Peyer's patch (tissue), 4 donors: ENCODE data around the gene VAMP5. TPM values are rescaled to one million over a fixed set of nuclear protein-coding genes. Genes with fewer than 3 reads are reported as not detected.

Experiments used
- DNase-seq, 3 donors: peaks; one replicate each; pipeline ENCODE4 v3.0.0-alpha.2; 2017 to 2019
- H3K27ac ChIP-seq, 4 donors: fragments of 200-600 bp; sonication (generic); one replicate each; pipeline ENCODE4 v1.5.1; 2016 to 2019
- H3K27me3 ChIP-seq, 2 donors: fragments of 200-600 bp; sonication (generic); one replicate each; pipeline ENCODE4 v1.5.1; 2019
- H3K36me3 ChIP-seq, 3 donors: fragments of 200-600 bp; sonication (generic); one replicate each; pipeline ENCODE4 v1.5.1; 2016 to 2019
- H3K4me1 ChIP-seq, 4 donors: fragments of 200-600 bp; sonication (generic); one replicate each; pipeline ENCODE4 v1.5.1; 2016 to 2019
- H3K4me3 ChIP-seq, 4 donors: fragments of 200-600 bp; sonication (generic); 1 replicate in 3 of 4; 2 replicates in 1 of 4; pipeline ENCODE4 v1.5.1; 2016 to 2019; ENCODE audit warnings: mild to moderate bottlenecking in 1 of 4
- H3K9me3 ChIP-seq, 4 donors: fragments of 200-600 bp; sonication (generic); one replicate each; pipeline ENCODE4 v1.5.1; 2016 to 2019; ENCODE audit warnings: mild to moderate bottlenecking in 1 of 4
- CTCF ChIP-seq, 6 experiments: fragments of 450-650 bp in 4 of 6; fragments of 200-600 bp in 2 of 6; sonication (generic) in 1 of 6; IDR thresholded peaks; one replicate each; pipeline ENCODE4 v1.5.1; 2017 to 2019; ENCODE audit warnings: antibody characterized with exemption in 6 of 6, mild to moderate bottlenecking in 3 of 6, moderate library complexity in 1 of 6
- POLR2A ChIP-seq, 2 donors: fragments of 450-650 bp; IDR thresholded peaks; one replicate each; pipeline ENCODE4 v1.5.1; 2017; ENCODE audit warnings: antibody characterized with exemption in 2 of 2, mild to moderate bottlenecking in 2 of 2, moderate library complexity in 2 of 2
- total RNA-seq, 4 donors: library from RNA; depleted of rRNA; stranded (reverse); fragments of >200 nt; gene quantifications; one replicate each; pipeline ENCODE4 v1.1.0, GENCODE V29; 2016

VAMP5 gene
- total RNA-seq, 4 donors from 2014 or later: 6.5 to 18.2 (median 16.0) TPM

GRCh38 chr2:85595301-85596025 lies 11.2 kb downstream of the VAMP5 start, which contains the start of gene RNF181:
RNF181 (plus strand) TSS chr2:85595745; CDS start chr2:85595764, 19 bp downstream.
- Histone ChIP-seq H3K4me3 (peak within 1 kb of the TSS; percentile 75 to 97 (median 86)), H3K4me1 (peaks cover 9 to 38% (median 11%) of the 10 kb centered on the region in 4 donors)

GRCh38 chr2:85596026-85596333 lies 11.7 kb downstream of the VAMP5 start:
- Histone ChIP-seq H3K27me3 (no peaks in the 10 kb centered on the region), H3K27ac (peak overlapping the region; percentile 84 to 94 (median 88)), H3K4me3 (peak overlapping the region; percentile 75 to 97 (median 86)), H3K4me1 (peaks cover 9 to 33% (median 11%) of the 10 kb centered on the region in 4 donors), H3K36me3 (peaks cover 0 to 22% (median 0%) of the 10 kb centered on the region in 3 donors), H3K9me3 (no peaks in the 10 kb centered on the region)
- TF ChIP-seq POLR2A (IDR thresholded peaks at IDR 0.05): no peak
- no peak for TF ChIP-seq CTCF (IDR thresholded peaks at IDR 0.05)
- DNase-seq: no peak

More at GRCh38 chr2:85595301-85596025, 11.2 kb downstream of the VAMP5 start, which contains the start of gene RNF181:
- Histone ChIP-seq H3K27ac (peak within 1 kb of the TSS; percentile 84 to 94 (median 88)), H3K36me3 (peaks cover 0 to 22% (median 0%) of the 10 kb centered on the region in 3 donors), H3K9me3 (no peaks in the 10 kb centered on the region), H3K27me3 (no peaks in the 10 kb centered on the region)
- TF ChIP-seq CTCF (IDR thresholded peaks at IDR 0.05): no peak
- TF ChIP-seq POLR2A (IDR thresholded peaks at IDR 0.05): peak; percentile 79 to 82
- peak; percentile 93 to 98 (median 95) for DNase-seq

- DNase-seq: no peak
- no peak for TF ChIP-seq CTCF (IDR thresholded peaks at IDR 0.05)
- no peak for TF ChIP-seq POLR2A (IDR thresholded peaks at IDR 0.05)
- Histone ChIP-seq H3K36me3 (peaks cover 0 to 22% (median 0%) of the 10 kb centered on the region in 3 donors), H3K27me3 (no peaks in the 10 kb centered on the region), H3K27ac (peak overlapping the region in 2 of 4 donors; percentile 84 to 94), H3K9me3 (no peaks in the 10 kb centered on the region), H3K4me1 (peaks cover 9 to 31% (median 14%) of the 10 kb centered on the region in 4 donors), H3K4me3 (peak overlapping the region; percentile 75 to 97 (median 86))
Measured at GRCh38 chr2:85596486-85597143, 12.4 kb downstream of the VAMP5 start.

- no peak overlapping the region for H3K27ac ChIP-seq
- no peaks in the 10 kb centered on the region for H3K27me3 ChIP-seq
- H3K36me3 ChIP-seq: peaks cover 0 to 22% (median 0%) of the 10 kb centered on the region in 3 donors
- H3K4me1 ChIP-seq: peaks cover 9 to 34% (median 16%) of the 10 kb centered on the region in 4 donors
- TF ChIP-seq CTCF (IDR thresholded peaks at IDR 0.05): no peak
- no peak for TF ChIP-seq POLR2A (IDR thresholded peaks at IDR 0.05)
- no peak overlapping the region for H3K4me3 ChIP-seq
- no peaks in the 10 kb centered on the region for H3K9me3 ChIP-seq
- no peak for DNase-seq
Measured at GRCh38 chr2:85597241-85597640, 13.0 kb downstream of the VAMP5 start.

- DNase-seq: no peak
- TF ChIP-seq POLR2A (IDR thresholded peaks at IDR 0.05) (no peak), CTCF (IDR thresholded peaks at IDR 0.05) (no peak)
- Histone ChIP-seq H3K36me3 (peaks cover 0 to 22% (median 0%) of the 10 kb centered on the region in 3 donors), H3K27ac (no peak overlapping the region), H3K4me3 (no peak overlapping the region), H3K27me3 (no peaks in the 10 kb centered on the region), H3K9me3 (no peaks in the 10 kb centered on the region), H3K4me1 (peaks cover 9 to 38% (median 16%) of the 10 kb centered on the region in 4 donors)
Measured at GRCh38 chr2:85598594-85599340, 14.5 kb downstream of the VAMP5 start.
